Testis (tissue), 2 donors: ENCODE data around the gene MPDU1.

Experiments
- POLR2A ChIP-seq: fragments of 450-650 bp; IDR thresholded peaks from one replicate; pipeline ENCODE4 v1.6.1; 2017; ENCODE audit warnings: antibody characterized with exemption, mild to moderate bottlenecking, moderate library complexity
- TF ChIP-seq, protein P1 (sequence below), 3 experiments: fragments of 450-650 bp in 2 of 3; fragments of 200-600 bp in 1 of 3; sonication (generic) in 1 of 3; IDR thresholded peaks; one replicate each; pipeline ENCODE4 v1.5.1; 2016 to 2019; ENCODE audit warnings: antibody characterized with exemption in 3 of 3, mild to moderate bottlenecking in 2 of 3, moderate library complexity in 1 of 3

GRCh38 chr17:7614425-7615264 is 31.0 kb downstream of the MPDU1 start, which contains the start of gene FXR2:
- TF ChIP-seq, protein P1, sequence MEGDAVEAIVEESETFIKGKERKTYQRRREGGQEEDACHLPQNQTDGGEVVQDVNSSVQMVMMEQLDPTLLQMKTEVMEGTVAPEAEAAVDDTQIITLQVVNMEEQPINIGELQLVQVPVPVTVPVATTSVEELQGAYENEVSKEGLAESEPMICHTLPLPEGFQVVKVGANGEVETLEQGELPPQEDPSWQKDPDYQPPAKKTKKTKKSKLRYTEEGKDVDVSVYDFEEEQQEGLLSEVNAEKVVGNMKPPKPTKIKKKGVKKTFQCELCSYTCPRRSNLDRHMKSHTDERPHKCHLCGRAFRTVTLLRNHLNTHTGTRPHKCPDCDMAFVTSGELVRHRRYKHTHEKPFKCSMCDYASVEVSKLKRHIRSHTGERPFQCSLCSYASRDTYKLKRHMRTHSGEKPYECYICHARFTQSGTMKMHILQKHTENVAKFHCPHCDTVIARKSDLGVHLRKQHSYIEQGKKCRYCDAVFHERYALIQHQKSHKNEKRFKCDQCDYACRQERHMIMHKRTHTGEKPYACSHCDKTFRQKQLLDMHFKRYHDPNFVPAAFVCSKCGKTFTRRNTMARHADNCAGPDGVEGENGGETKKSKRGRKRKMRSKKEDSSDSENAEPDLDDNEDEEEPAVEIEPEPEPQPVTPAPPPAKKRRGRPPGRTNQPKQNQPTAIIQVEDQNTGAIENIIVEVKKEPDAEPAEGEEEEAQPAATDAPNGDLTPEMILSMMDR (IDR thresholded peaks at IDR 0.05) = peak; percentile 38 to 70 (median 61)
- TF ChIP-seq POLR2A = peak; percentile 36
